ENCODE results near the gene IFFO2. TPM values are rescaled to one million over a fixed set of nuclear protein-coding genes. Genes with fewer than 3 reads are reported as not detected.
A peak's percentile ranks its signal among the peaks of the same experiment; 100 is the strongest.

Gene IFFO2
- total RNA-seq, 1 donor from 2014 or later: 34.6 TPM

DNA sequence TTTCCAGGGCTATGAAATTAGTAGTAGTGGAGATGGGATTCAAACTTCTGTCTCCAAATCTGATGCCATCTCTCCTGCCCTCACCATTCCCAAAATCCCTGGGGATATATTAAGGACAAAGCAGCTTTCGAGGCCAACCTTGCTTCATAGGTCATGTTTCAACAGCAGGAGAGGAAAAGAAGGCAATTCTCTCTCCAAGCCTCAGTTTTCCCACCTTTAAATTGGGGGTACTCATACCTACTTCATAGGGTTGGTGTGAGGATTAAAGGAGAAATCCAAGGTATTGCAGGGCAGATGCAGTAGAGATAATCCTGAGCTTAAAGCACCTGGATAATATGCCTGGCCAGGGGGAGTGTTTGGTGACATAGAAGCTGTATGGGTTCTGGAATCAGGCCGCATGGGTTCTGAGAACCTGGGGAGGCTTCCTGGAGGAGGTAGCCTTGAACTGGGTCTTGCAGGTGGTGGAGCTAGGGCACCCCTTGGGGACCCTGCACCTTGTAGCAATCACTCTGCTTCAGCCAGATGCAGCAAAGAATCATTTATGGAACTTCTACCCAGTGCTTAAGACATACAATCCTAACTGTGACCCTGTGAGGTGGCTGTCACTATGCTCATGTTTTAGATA lies 10.7 kb upstream of the IFFO2 start:
- peaks cover 15% of the 10 kb centered on the region for H3K4me1 ChIP-seq
- no peak for DNase-seq (ENCODE audit: extremely low spot score in 2 of 2)
- no peak overlapping the region for H3K4me3 ChIP-seq
- intact Hi-C loops (cut with DNase I): no loop called here
- no peak overlapping the region for H3K27ac ChIP-seq
- no peaks in the 10 kb centered on the region for H3K27me3 ChIP-seq
- TF ChIP-seq, protein P1, sequence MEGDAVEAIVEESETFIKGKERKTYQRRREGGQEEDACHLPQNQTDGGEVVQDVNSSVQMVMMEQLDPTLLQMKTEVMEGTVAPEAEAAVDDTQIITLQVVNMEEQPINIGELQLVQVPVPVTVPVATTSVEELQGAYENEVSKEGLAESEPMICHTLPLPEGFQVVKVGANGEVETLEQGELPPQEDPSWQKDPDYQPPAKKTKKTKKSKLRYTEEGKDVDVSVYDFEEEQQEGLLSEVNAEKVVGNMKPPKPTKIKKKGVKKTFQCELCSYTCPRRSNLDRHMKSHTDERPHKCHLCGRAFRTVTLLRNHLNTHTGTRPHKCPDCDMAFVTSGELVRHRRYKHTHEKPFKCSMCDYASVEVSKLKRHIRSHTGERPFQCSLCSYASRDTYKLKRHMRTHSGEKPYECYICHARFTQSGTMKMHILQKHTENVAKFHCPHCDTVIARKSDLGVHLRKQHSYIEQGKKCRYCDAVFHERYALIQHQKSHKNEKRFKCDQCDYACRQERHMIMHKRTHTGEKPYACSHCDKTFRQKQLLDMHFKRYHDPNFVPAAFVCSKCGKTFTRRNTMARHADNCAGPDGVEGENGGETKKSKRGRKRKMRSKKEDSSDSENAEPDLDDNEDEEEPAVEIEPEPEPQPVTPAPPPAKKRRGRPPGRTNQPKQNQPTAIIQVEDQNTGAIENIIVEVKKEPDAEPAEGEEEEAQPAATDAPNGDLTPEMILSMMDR (IDR thresholded peaks at IDR 0.05): no peak
- TF ChIP-seq POLR2AphosphoS5 (IDR thresholded peaks at IDR 0.05; ENCODE audit: insufficient read depth in 1 of 2, low read depth in 1 of 2): no peak
- TF ChIP-seq POLR2A (IDR thresholded peaks at IDR 0.05): no peak
- H3K36me3 ChIP-seq: no peaks in the 10 kb centered on the region
- no peaks in the 10 kb centered on the region for H3K9me3 ChIP-seq

DNA sequence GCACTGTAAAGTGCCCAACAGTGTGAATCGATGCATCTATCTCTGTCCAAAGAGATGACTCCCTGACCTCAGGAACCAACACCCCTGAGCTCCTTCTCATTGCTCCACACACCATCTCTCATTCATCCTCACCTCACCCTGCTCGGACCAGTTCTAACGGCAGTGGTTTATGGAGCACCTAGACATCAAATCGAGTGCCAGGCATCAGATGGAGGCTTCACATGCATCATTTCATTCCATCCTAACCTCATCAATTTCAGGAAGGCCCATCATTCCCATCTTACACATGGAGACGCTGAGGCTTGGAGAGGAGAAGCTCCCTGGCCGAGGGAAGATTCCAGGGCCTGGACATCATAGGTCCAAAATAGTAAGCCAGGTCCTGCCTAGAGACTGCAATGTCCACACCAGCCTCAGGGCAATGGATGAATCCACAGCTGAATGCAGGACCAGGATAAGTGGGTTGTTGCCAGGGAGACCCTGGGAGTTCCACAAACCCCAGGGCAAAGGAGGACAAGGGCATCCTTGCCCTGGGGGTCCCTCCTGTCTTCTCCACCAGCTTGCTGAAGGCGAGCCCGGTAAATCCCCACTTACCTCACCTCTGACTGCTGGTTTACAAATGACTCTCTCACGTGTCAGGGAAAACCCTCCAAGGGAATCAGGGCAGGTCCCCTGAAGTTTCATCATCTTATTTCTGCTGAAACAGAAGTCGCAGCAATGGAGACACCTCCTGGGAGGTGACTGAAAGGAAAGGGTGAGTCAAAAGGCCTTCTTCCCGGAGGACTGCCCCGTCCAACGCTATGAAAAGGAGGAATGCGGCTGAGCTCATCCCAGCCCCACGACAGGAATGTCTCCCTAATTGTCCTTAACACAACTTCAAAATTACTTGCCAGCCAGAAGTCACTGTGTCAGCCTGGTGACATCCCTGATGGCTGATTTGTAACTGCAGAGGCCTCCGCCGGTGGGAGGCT lies 9.0 kb upstream of the IFFO2 start:
- H3K27me3 ChIP-seq: no peaks in the 10 kb centered on the region
- TF ChIP-seq POLR2AphosphoS5 (IDR thresholded peaks at IDR 0.05; ENCODE audit: insufficient read depth in 1 of 2, low read depth in 1 of 2) (no peak), POLR2A (IDR thresholded peaks at IDR 0.05) (no peak)
- TF ChIP-seq, protein P1 (IDR thresholded peaks at IDR 0.05): no peak
- H3K4me1 ChIP-seq: peaks cover 16% of the 10 kb centered on the region
- H3K27ac ChIP-seq: no peak overlapping the region
- no peak overlapping the region for H3K4me3 ChIP-seq
- no peaks in the 10 kb centered on the region for H3K36me3 ChIP-seq
- intact Hi-C loops (cut with DNase I): no loop called here
- no peak for DNase-seq (ENCODE audit: extremely low spot score in 2 of 2)
- no peaks in the 10 kb centered on the region for H3K9me3 ChIP-seq

DNA sequence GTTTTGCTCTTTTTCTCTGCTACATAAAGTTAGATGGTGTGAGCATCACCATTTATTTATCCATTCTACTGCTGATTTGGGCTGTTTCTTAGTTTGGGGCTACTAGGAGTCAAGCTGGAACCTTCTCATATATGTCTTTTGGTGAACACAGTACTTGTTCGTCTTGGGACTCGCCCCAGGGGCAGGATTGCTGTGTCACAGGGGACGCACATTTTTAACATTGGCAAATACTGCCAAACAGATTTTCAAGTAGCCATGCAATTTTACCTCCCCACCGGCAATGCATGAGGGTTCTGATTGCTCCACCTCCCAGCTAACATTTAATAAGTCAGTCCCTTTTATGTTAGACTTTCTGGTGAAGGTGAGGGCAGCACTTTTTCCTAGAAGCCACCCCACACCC lies 7.5 kb upstream of the IFFO2 start:
- DNase-seq (ENCODE audit: extremely low spot score in 2 of 2): no peak
- TF ChIP-seq POLR2A (IDR thresholded peaks at IDR 0.05) (no peak), POLR2AphosphoS5 (IDR thresholded peaks at IDR 0.05; ENCODE audit: insufficient read depth in 1 of 2, low read depth in 1 of 2) (no peak)
- TF ChIP-seq, protein P1 (IDR thresholded peaks at IDR 0.05): no peak
- H3K4me3 ChIP-seq: no peak overlapping the region
- H3K27ac ChIP-seq: no peak overlapping the region
- no peaks in the 10 kb centered on the region for H3K27me3 ChIP-seq
- H3K36me3 ChIP-seq: no peaks in the 10 kb centered on the region
- H3K4me1 ChIP-seq: peaks cover 16% of the 10 kb centered on the region
- no peaks in the 10 kb centered on the region for H3K9me3 ChIP-seq
- intact Hi-C loops (cut with DNase I): loop anchor here (5.0 kb wide), 1 partner anchor 52 kb away; no protein-coding TSS in a partner anchor

DNA sequence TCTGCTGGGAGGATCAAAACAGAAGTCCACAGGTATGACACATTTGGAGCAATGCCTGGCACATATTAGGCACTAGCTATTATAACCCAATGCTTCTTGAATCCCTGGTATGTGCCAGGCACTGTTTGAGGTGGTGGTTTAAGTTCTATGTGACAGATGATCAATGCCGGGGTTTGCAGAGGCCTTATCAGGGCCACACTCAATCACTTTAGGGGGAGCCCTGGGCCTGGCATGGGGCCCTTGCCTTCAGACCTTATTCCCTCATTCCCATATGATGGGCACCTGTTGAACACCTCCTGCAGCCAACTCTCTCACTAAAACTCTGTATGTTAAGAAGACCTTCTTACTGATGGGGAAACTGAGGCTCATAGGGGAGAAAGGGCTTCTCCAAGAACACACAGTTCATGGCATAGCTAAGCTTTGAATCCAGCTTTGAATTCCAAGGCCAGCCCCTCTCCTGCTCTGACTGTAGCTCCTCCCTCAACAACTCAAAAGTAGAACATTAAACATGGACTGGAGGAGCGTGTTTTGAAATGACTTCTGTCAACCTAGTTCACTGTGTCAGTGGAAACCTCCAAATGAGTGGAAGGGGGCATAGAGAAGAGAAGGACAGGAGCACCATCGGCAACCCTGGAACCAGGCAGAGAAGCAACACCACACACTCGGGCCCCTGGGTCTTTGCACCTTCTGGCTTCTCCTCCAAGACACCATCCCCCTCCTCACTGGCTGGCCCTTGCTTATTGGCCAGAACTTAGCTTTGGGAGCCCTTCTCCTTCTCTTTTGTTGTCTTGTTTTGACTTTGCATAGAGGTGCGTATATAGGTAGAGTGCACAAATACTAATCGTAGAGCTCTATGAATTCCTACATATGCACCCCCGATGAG lies 6.6 kb upstream of the IFFO2 start:
- no peaks in the 10 kb centered on the region for H3K27me3 ChIP-seq
- TF ChIP-seq, protein P1 (IDR thresholded peaks at IDR 0.05): no peak
- TF ChIP-seq POLR2A (IDR thresholded peaks at IDR 0.05): no peak
- no peak for TF ChIP-seq POLR2AphosphoS5 (IDR thresholded peaks at IDR 0.05; ENCODE audit: insufficient read depth in 1 of 2, low read depth in 1 of 2)
- DNase-seq (ENCODE audit: extremely low spot score in 2 of 2): no peak
- peaks cover 16% of the 10 kb centered on the region for H3K4me1 ChIP-seq
- intact Hi-C loops (cut with DNase I): loop anchor here (5.0 kb wide), 1 partner anchor 51 kb away; no protein-coding TSS in a partner anchor
- H3K27ac ChIP-seq: peak overlapping the region; percentile 90
- H3K36me3 ChIP-seq: no peaks in the 10 kb centered on the region
- H3K9me3 ChIP-seq: no peaks in the 10 kb centered on the region
- no peak overlapping the region for H3K4me3 ChIP-seq
